Fibroblast of lung (primary cell): Measurements from ENCODE around the gene NSUN3. TPM values are rescaled to one million over a fixed set of nuclear protein-coding genes. Genes with fewer than 3 reads are reported as not detected.

Experiments used
- DNase-seq, 2 donors: peaks; one replicate each; pipeline versions ENCODE4 v3.0.0 to v3.0.0-alpha.2; 2010; ENCODE audit warnings: low read depth in 2 of 2
- H2AFZ ChIP-seq: 2 replicates; pipeline ENCODE4 v1.5.1; 2012; ENCODE audit warnings: low read length, control low read depth, inconsistent platforms
- H3K27ac ChIP-seq: 2 replicates; pipeline ENCODE4 v1.5.1; 2011; ENCODE audit warnings: low read length, control low read depth; ENCODE audit not compliant: insufficient read depth
- H3K27me3 ChIP-seq: 2 replicates; pipeline ENCODE4 v1.5.1; 2011; ENCODE audit warnings: mild to moderate bottlenecking, low read length; ENCODE audit not compliant: control insufficient read depth, insufficient read depth
- H3K36me3 ChIP-seq: 2 replicates; pipeline ENCODE4 v1.5.1; 2011; ENCODE audit warnings: low read length; ENCODE audit not compliant: control insufficient read depth, insufficient read depth
- H3K4me1 ChIP-seq: 2 replicates; pipeline ENCODE4 v1.5.1; 2011; ENCODE audit warnings: low read length; ENCODE audit not compliant: control insufficient read depth, insufficient read depth; ENCODE audit errors: extremely low read depth
- H3K4me2 ChIP-seq: 2 replicates; pipeline ENCODE4 v1.5.1; 2011; ENCODE audit warnings: low read length, control low read depth; ENCODE audit not compliant: insufficient read depth; ENCODE audit errors: extremely low read depth
- H3K4me3 ChIP-seq, 4 experiments: fragments of 200-600 bp in 1 of 4; sonication (generic) in 1 of 4; replicated peaks in 1 of 4; 2 replicates each; pipeline ENCODE4 v1.5.1; 2011 to 2016; ENCODE audit warnings: low read length in 4 of 4, low read depth in 3 of 4, mild to moderate bottlenecking in 3 of 4, control low read depth in 2 of 4, inconsistent platforms in 1 of 4, mixed read lengths in 1 of 4; ENCODE audit not compliant: insufficient read depth in 1 of 4; ENCODE audit errors: control extremely low read depth in 1 of 4
- H3K79me2 ChIP-seq: 2 replicates; pipeline ENCODE4 v1.5.1; 2012; ENCODE audit warnings: mild to moderate bottlenecking, low read length, inconsistent platforms; ENCODE audit not compliant: control insufficient read depth, insufficient read depth
- H3K9ac ChIP-seq: 2 replicates; pipeline ENCODE4 v1.5.1; 2011; ENCODE audit warnings: mild to moderate bottlenecking, low read length, control low read depth; ENCODE audit not compliant: insufficient read depth
- H3K9me3 ChIP-seq: 2 replicates; pipeline ENCODE4 v1.5.1; 2012; ENCODE audit warnings: low read depth, low read length; ENCODE audit not compliant: control insufficient read depth, insufficient read depth
- H4K20me1 ChIP-seq: 2 replicates; pipeline ENCODE4 v1.5.1; 2011; ENCODE audit warnings: low read length; ENCODE audit not compliant: control insufficient read depth, insufficient read depth; ENCODE audit errors: extremely low read depth
- EZH2 ChIP-seq: IDR thresholded peaks from 2 replicates; pipeline ENCODE4 v1.5.1; 2012; ENCODE audit warnings: low read length, control low read depth, mild to moderate bottlenecking; ENCODE audit errors: missing control alignments
- polyA plus RNA-seq, 2 donors: library from polyadenylated mRNA; depleted of rRNA in 1 of 2; stranded (reverse) in 1 of 2; unstranded in 1 of 2; fragments of >200 nt; gene quantifications; 2 replicates each; pipeline ENCODE4 v1.2.1, GENCODE V29; 2011 to 2012; ENCODE audit warnings: missing spikeins in 1 of 2
- total RNA-seq: library from RNA; depleted of rRNA; stranded (reverse); fragments of >200 nt; gene quantifications from 2 replicates; pipeline ENCODE4 v1.2.1, GENCODE V29; 2014
- TF ChIP-seq, protein P1 (sequence below), 2 donors: IDR thresholded peaks in 1 of 2; conservative IDR thresholded peaks in 1 of 2; 1 replicate in 1 of 2; 2 replicates in 1 of 2; pipeline ENCODE4 v1.5.1; 2011 to 2012; ENCODE audit warnings: low read length in 2 of 2, control low read depth in 1 of 2, inconsistent platforms in 1 of 2, low read depth in 1 of 2, mild to moderate bottlenecking in 1 of 2

Gene NSUN3
- total and polyA plus RNA-seq, 2 donors (not counting 1 experiment from before 2014, with no cell fraction given), result 6.2 to 23.1 TPM

DNA sequence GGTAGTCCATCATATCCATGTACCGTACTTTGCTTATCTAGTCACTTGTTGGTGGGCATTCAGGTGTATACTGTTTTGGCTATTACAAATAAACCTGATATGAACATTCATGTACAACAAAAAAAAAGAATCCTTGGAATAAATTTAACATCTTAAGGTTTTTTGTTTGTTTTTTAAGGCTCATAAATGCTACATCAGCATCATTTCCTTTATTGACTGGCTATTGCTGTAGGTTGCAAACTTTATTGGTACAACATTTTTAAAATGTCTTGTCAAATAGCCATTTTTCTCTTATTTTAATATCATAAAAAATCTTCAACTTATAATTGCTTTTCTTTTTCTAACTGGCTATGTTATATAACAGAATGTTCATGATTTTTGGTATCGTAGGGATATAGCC is 16.3 kb upstream of the NSUN3 start:
- DNase-seq, result no peak
- Histone ChIP-seq H2AFZ (no peak overlapping the region), H3K4me1 (no peaks in the 10 kb centered on the region), H3K79me2 (no peaks in the 10 kb centered on the region), H3K27me3 (no peaks in the 10 kb centered on the region), H3K36me3 (no peaks in the 10 kb centered on the region), H3K9me3 (no peaks in the 10 kb centered on the region), H3K4me2 (no peak overlapping the region), H3K27ac (no peak overlapping the region), H3K9ac (no peak overlapping the region), H4K20me1 (no peaks in the 10 kb centered on the region), H3K4me3 (no peak overlapping the region)
- no peak for TF ChIP-seq EZH2
- TF ChIP-seq, protein P1, sequence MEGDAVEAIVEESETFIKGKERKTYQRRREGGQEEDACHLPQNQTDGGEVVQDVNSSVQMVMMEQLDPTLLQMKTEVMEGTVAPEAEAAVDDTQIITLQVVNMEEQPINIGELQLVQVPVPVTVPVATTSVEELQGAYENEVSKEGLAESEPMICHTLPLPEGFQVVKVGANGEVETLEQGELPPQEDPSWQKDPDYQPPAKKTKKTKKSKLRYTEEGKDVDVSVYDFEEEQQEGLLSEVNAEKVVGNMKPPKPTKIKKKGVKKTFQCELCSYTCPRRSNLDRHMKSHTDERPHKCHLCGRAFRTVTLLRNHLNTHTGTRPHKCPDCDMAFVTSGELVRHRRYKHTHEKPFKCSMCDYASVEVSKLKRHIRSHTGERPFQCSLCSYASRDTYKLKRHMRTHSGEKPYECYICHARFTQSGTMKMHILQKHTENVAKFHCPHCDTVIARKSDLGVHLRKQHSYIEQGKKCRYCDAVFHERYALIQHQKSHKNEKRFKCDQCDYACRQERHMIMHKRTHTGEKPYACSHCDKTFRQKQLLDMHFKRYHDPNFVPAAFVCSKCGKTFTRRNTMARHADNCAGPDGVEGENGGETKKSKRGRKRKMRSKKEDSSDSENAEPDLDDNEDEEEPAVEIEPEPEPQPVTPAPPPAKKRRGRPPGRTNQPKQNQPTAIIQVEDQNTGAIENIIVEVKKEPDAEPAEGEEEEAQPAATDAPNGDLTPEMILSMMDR (conservative IDR thresholded peaks at IDR 0.05 in 1 of 2, IDR thresholded peaks at IDR 0.05 in 1 of 2; ENCODE audit: low read depth in 1 of 2, low read length in 2 of 2), result no peak

DNA sequence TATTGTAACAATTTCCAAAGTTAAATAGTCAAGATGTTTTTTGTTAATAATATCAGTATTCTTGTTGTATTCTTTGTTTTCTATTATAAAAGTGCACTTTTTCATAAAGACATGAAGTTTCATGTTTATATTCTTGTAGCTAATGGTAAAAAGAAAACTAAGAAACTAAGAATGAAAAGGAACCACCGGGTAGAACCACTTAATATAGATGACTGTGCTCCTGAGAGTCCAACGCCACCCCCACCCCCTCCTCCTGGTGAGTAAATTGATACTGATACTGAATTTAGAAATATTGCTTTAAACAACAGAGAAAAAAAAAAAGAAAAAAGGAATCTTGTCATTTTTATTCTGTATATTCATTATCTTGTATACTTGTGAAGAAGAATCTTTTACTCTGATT is 13.6 kb upstream of the NSUN3 start:
- no peak overlapping the region for H3K9ac ChIP-seq

DNA sequence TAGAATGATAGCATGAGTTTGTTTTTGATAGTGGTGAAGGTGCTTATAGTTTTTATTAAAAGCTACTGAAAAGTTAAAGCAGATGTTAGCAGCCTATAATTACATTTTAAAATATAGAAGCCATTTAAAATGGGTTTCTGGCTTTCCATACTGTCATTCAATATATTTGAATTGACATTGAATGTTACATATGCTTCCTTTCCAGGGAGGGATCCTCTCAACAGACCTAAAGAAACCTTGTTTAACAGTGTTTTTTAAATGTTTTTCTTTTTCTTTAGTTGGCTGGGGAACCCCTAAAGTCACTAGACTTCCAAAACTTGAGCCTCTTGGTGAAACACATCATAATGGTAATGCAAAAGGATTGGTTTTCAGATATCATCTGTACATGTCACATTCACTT is 12.3 kb upstream of the NSUN3 start:
- no peaks in the 10 kb centered on the region for H3K36me3 ChIP-seq
- H3K9ac ChIP-seq, result no peak overlapping the region
- TF ChIP-seq EZH2, result no peak
- TF ChIP-seq, protein P1 (conservative IDR thresholded peaks at IDR 0.05 in 1 of 2, IDR thresholded peaks at IDR 0.05 in 1 of 2; ENCODE audit: low read depth in 1 of 2, low read length in 2 of 2), result no peak
- no peaks in the 10 kb centered on the region for H3K9me3 ChIP-seq
- H2AFZ ChIP-seq, result no peak overlapping the region
- no peaks in the 10 kb centered on the region for H4K20me1 ChIP-seq
- H3K4me1 ChIP-seq, result no peaks in the 10 kb centered on the region
- H3K27ac ChIP-seq, result no peak overlapping the region
- no peaks in the 10 kb centered on the region for H3K79me2 ChIP-seq
- no peak for DNase-seq
- H3K4me3 ChIP-seq, result no peak overlapping the region
- no peaks in the 10 kb centered on the region for H3K27me3 ChIP-seq
- no peak overlapping the region for H3K4me2 ChIP-seq

More for the DNA sequence above, 13.6 kb upstream of the NSUN3 start:
- Histone ChIP-seq H3K79me2 (no peaks in the 10 kb centered on the region), H3K27ac (no peak overlapping the region), H2AFZ (no peak overlapping the region), H4K20me1 (no peaks in the 10 kb centered on the region), H3K4me3 (no peak overlapping the region), H3K4me1 (no peaks in the 10 kb centered on the region), H3K9me3 (no peaks in the 10 kb centered on the region), H3K4me2 (no peak overlapping the region), H3K36me3 (no peaks in the 10 kb centered on the region), H3K27me3 (no peaks in the 10 kb centered on the region)
- TF ChIP-seq, protein P1 (conservative IDR thresholded peaks at IDR 0.05 in 1 of 2, IDR thresholded peaks at IDR 0.05 in 1 of 2; ENCODE audit: low read depth in 1 of 2, low read length in 2 of 2), result no peak
- no peak for TF ChIP-seq EZH2
- no peak for DNase-seq
